ENCODE measurements around the gene ADD3. TPM values are rescaled to one million over a fixed set of nuclear protein-coding genes. Genes with fewer than 3 reads are reported as not detected.

ADD3 gene
- total and polyA plus RNA-seq, 2 donors from 2014 or later, result 56.9 to 79.2 TPM

DNA sequence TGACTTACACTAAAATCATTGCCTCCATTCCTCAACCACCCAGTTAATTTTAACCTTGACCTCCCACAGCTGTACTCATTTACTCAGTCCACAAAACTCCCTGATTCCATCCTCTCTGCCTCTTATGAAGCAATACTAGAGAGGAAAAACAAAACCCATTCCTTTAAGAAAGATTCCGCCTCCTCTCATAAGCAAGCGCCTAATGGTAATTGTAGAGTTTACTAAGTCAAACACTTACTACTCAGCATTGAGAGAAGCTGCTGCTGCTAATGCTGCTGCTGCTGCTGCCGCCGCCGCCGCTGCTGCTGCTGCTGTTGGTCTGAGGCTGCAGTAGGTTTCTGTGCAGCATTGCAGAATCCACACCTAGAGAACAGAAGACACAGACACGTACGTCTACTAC lies 2.1 kb upstream of the ADD3 start:
- intact Hi-C loops (cut with DNase I), result no loop called here
- H3K9me3 ChIP-seq (ENCODE audit: control insufficient read depth in 2 of 3, insufficient read depth in 1 of 3, low read length in 3 of 3), result no peaks in the 10 kb centered on the region
- FAIRE-seq (no peak), DNase-seq (peak; percentile 59 to 77 (median 69))
- TF ChIP-seq, protein P1, sequence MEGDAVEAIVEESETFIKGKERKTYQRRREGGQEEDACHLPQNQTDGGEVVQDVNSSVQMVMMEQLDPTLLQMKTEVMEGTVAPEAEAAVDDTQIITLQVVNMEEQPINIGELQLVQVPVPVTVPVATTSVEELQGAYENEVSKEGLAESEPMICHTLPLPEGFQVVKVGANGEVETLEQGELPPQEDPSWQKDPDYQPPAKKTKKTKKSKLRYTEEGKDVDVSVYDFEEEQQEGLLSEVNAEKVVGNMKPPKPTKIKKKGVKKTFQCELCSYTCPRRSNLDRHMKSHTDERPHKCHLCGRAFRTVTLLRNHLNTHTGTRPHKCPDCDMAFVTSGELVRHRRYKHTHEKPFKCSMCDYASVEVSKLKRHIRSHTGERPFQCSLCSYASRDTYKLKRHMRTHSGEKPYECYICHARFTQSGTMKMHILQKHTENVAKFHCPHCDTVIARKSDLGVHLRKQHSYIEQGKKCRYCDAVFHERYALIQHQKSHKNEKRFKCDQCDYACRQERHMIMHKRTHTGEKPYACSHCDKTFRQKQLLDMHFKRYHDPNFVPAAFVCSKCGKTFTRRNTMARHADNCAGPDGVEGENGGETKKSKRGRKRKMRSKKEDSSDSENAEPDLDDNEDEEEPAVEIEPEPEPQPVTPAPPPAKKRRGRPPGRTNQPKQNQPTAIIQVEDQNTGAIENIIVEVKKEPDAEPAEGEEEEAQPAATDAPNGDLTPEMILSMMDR (IDR thresholded peaks at IDR 0.05; ENCODE audit: borderline replicate concordance, extremely low read depth, insufficient read depth), result no peak
- H3K27ac ChIP-seq (ENCODE audit: low read depth in 2 of 2, low read length in 2 of 2), result peak overlapping the region; percentile 37 to 68
- peaks cover 0 to 18% (median 16%) of the 10 kb centered on the region in 3 donors for H3K4me1 ChIP-seq (ENCODE audit: control insufficient read depth in 2 of 3, insufficient read depth in 2 of 3, low read depth in 1 of 3, low read length in 3 of 3)
- H3K4me3 ChIP-seq (ENCODE audit: low read length in 3 of 3), result peak overlapping the region; percentile 77 to 86 (median 79)
- no peaks in the 10 kb centered on the region for H3K36me3 ChIP-seq (ENCODE audit: control insufficient read depth in 2 of 3, insufficient read depth in 3 of 3, low read length in 3 of 3)
- H3K27me3 ChIP-seq (ENCODE audit: control insufficient read depth, insufficient read depth, low read length), result no peaks in the 10 kb centered on the region
- peak overlapping the region in 2 of 3 donors; percentile 74 to 75 for H3K9ac ChIP-seq (ENCODE audit: low read length in 3 of 3)

DNA sequence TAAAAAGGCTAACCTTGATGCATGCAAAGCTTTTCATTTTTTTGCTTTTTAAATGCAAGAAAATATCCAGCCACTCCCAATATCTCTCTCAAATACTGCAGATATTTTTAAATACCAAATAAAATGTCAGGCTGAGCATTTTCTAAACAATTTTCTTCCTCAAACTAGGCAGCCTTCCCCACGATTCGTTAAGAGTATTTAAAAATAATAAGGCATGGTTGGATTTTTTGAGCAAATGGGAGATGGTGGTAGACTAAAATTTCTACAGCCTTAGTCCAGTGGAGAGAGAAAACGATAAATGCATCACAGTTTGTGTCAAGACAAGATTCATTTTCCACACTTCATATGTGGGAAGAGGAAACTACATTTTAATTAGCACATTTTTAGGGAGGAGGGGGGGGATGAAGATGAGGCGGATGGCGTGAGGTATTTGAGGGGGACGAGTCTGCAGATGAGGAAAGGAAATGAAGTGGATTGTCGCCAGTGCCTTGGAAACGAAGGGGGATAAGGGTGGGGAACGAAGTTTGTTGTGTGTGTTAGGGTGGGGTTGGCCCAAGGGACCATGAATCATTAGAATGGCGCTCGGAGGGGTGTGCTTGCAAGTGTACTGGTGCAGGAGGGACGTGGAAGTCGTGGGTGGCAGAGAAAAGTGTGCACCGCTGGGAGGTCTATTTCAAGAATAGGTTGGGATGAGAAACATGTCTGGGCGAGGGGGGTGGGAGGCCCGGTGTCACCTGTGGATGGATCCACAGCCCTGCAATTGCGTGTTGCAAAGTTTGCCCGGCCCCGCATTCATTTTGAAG lies 1.2 kb upstream of the ADD3 start:
- TF ChIP-seq, protein P1 (IDR thresholded peaks at IDR 0.05; ENCODE audit: borderline replicate concordance, extremely low read depth, insufficient read depth), result no peak
- peak overlapping the region; percentile 77 to 86 (median 79) for H3K4me3 ChIP-seq (ENCODE audit: low read length in 3 of 3)

DNA sequence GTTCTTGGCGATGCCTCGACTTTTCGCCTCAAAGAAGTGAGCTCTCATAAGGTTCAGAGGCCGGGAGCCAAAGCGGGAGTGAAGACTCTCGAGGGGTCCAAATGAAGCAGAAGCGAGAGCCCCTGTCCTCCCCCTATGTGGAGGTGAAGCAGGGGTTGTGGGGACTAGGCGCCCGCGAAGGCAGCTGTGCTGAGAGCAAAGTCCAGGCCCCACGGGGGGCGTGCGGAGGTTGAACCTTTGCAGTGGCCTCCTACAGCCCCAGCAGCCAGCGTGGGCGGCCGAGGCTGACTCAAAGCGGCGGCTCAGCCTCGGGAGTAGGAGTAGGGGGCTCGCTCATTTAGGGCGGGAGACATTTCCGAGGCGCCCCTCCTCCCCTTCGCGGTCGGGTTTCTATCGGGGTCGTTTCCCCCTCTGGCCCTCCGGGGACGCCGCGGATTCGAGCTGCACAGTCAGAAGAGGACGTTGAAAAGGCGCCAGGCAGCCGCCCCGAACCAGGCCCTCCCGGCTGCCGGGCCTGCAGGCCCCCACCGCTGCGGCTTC lies 553 bp upstream of the ADD3 start:
- FAIRE-seq (no peak), DNase-seq (no peak)
- Histone ChIP-seq H3K27me3 (ENCODE audit: control insufficient read depth, insufficient read depth, low read length) (no peaks in the 10 kb centered on the region), H3K4me3 (ENCODE audit: low read length in 3 of 3) (peak overlapping the region; percentile 77 to 86 (median 79)), H3K4me1 (ENCODE audit: control insufficient read depth in 2 of 3, insufficient read depth in 2 of 3, low read depth in 1 of 3, low read length in 3 of 3) (peaks cover 0 to 22% (median 17%) of the 10 kb centered on the region in 3 donors), H3K36me3 (ENCODE audit: control insufficient read depth in 2 of 3, insufficient read depth in 3 of 3, low read length in 3 of 3) (no peaks in the 10 kb centered on the region), H3K9ac (ENCODE audit: low read length in 3 of 3) (peak overlapping the region; percentile 72 to 75 (median 74)), H3K27ac (ENCODE audit: low read depth in 2 of 2, low read length in 2 of 2) (peak overlapping the region; percentile 91 to 92), H3K9me3 (ENCODE audit: control insufficient read depth in 2 of 3, insufficient read depth in 1 of 3, low read length in 3 of 3) (no peaks in the 10 kb centered on the region)
- TF ChIP-seq, protein P1 (IDR thresholded peaks at IDR 0.05; ENCODE audit: borderline replicate concordance, extremely low read depth, insufficient read depth), result no peak
- intact Hi-C loops (cut with DNase I), result no loop called here

More for the DNA sequence above, 1.2 kb upstream of the ADD3 start:
- Histone ChIP-seq H3K27ac (ENCODE audit: low read depth in 2 of 2, low read length in 2 of 2) (peak overlapping the region; percentile 91 to 92), H3K9ac (ENCODE audit: low read length in 3 of 3) (peak overlapping the region; percentile 72 to 75 (median 74)), H3K36me3 (ENCODE audit: control insufficient read depth in 2 of 3, insufficient read depth in 3 of 3, low read length in 3 of 3) (no peaks in the 10 kb centered on the region), H3K4me1 (ENCODE audit: control insufficient read depth in 2 of 3, insufficient read depth in 2 of 3, low read depth in 1 of 3, low read length in 3 of 3) (peaks cover 0 to 22% (median 17%) of the 10 kb centered on the region in 3 donors), H3K27me3 (ENCODE audit: control insufficient read depth, insufficient read depth, low read length) (no peaks in the 10 kb centered on the region), H3K9me3 (ENCODE audit: control insufficient read depth in 2 of 3, insufficient read depth in 1 of 3, low read length in 3 of 3) (no peaks in the 10 kb centered on the region)
- FAIRE-seq (no peak), DNase-seq (peak; percentile 60 to 82 (median 75))
- intact Hi-C loops (cut with DNase I), result no loop called here
